Left renal pelvis (tissue), 4 donors: ENCODE results near the gene CSHL1. TPM values are rescaled to one million over a fixed set of nuclear protein-coding genes. Genes with fewer than 3 reads are reported as not detected.
A peak's percentile ranks its signal among the peaks of the same experiment; 100 is the strongest.

Experiments
- DNase-seq, 4 donors: peaks; one replicate each; pipeline ENCODE4 v3.0.0-alpha.2; 2013; ENCODE audit warnings: low read depth in 4 of 4, low spot score in 3 of 4
- polyA plus RNA-seq, 4 donors: library from polyadenylated mRNA; unstranded; fragments of 120-200 nt; gene quantifications; one replicate each; pipeline ENCODE4 v1.2.1, GENCODE V29; 2013; ENCODE audit not compliant: insufficient read length in 4 of 4

Gene CSHL1
- not detected for polyA plus RNA-seq

DNA sequence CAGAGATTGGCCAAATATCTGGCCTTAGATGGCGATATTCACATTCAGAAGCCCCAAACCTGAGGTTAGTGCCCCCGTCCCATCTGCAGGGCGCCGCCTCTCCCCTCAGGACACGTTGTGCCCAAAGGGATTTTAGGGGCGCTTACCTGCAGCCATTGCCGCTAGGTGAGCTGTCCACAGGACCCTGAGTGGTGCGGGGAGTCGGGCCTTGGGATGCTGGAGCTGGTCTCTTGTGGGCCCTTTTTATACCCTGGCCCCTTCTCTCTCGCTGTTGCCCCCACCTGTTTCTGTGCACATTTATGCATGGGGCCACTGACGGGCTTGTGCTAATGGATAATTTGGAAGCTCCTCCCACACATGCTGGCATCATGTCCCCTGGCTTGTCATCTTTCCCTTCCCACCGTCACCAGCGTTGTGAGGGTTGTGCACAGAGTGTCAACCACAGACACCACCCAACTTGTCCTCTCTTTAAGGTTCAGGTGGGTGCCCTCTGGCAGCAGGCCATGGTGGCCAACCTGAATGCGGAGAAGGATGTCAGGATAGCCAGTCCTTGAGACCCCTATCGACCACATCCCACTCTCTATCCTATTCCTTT, at the start of gene CSHL1:
TSS of gene CSHL1 (minus strand) at position 218 of the 595 bp plus-strand sequence. CDS start at position 156, 62 bp downstream.
- DNase-seq = no peak

DNA sequence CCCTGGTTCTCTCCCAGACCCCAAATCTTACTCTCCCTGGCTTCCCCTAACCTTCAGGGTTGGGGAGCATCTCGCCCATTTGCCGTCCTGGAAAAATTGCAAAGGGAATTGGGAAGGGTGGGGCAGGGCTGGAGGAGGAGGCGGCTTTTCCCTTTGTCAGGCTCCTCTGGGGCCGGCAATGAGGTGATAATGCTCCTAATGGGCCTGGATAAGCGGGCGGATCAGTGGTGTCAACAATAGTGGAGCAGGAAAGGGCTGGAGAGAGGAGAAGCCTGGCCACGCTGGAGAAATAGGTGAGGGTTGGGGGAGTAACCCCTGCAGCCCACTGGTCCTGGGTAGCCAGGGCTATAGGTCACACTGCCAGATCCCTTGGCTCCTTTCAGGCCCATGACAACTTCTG, 49.4 kb upstream of the CSHL1 start:
- DNase-seq = no peak

DNA sequence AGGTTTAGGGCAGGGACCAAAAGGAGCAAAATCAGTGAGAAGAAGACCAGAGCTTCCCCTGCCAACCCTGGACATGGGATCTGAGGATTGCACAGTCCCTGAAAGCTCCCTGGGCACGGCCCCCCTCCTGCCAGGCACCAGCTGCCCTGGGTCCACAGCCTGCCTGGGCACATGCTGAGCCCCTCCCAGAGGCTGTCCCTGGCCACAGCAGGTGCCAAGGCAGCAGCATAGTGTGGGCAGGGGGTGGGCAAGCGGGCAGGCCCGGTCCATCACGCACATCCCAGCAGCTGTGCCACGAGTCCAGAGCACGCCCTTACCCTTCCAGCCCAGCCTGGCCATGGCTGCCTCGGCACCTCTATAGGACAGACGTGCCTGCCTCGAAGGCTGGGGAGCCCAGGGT, 48.9 kb upstream of the CSHL1 start:
- DNase-seq = no peak

DNA sequence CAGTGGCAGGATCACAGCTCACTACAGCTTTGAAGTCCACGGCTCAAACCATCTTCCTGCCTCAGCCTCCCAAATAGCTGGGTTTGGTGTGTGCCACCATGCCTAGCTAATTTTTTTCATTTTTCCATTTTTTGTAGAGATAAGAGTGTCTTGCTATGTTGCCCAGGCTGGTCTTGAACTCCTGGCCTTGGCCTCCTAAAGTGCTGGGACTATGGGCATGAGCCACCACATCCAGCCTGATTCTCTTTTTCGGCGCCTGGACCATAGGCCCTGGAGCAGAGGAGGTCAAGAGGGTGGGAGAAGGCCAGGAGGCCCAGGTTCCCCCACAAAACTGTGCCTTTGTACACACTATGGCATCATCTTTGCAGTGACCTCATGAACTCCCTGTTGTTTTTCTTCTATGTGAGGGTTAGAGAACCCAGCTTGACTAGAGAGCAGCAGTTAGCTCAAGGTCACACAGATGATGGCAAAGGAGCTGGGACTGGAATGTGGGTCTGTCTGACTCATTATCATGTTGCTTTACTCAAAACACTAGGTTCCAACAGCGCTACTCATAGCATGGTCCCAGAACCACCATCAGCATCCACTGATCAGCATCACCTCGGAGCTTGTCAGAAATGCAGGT, 45.4 kb upstream of the CSHL1 start:
- no peak for DNase-seq

DNA sequence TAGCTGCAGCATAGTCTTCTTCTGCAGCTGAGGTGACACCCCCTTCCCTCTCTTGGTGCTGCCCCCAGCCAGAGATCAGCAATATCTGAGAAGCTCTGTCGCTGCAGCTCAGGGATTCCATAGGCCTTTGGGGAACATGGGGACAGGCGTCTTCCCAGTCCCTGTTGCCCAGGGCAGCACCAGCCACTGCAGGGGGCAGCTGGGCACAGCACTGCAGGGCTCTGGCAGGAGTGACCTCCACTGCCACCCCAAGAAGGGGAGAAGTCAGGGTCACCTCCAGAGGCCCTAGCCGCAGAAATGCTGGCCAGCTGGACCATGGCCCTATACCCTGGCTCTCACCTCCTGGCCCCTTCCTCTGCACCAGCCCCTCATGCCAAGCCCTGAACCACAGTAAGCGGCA, 44.7 kb upstream of the CSHL1 start:
- DNase-seq = no peak

DNA sequence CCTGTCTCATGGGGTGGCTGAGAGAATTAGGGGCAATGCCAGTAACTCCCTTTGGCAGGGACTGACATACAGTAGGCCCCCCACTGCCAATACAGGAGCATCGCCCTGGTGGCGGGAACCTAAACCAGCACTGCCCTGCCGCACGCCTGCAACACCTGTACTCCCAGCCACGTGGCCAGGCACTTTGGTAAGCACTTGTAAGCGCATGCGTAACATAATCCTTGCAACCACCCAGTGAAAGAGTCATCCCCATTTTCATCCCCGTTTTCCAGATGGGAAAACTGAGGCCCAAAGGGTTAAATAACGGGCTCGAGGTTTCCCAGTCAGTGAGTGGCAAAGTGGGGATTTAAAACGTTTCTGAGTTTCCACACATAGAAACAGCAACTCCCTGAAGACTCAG, 44.2 kb upstream of the CSHL1 start:
- DNase-seq = no peak

DNA sequence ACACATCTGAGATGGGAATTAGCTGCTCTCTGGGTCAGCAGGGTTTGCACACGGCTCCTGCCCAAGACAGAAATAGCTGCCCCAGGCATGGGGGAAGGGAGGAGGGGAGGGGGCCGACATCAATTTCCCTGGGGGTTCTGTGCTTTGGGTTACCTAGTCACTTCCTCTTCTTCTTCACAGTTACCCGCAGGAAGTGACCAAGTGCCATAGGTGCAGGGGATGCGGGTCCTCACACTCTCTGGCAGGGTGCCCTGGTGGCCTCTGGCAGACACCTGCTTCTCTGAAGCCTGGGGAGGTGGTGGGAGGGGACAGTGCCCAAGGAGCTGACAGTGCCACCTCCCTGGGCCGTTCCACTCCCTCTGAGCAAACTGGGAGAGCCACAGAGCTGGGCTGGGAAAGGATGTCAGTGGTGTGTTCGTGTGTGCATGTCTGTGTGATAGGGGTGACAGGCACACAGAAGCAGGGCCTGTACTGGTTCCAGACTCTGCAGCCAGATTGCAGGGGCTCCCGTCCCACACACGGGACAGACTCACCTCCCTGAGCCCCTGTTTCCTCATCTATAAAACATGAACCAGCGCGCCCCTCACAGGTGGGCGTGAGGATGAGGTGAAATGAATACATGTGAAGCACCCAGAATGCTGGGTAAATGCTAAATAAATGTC, 43.5 kb upstream of the CSHL1 start:
- DNase-seq = no peak

DNA sequence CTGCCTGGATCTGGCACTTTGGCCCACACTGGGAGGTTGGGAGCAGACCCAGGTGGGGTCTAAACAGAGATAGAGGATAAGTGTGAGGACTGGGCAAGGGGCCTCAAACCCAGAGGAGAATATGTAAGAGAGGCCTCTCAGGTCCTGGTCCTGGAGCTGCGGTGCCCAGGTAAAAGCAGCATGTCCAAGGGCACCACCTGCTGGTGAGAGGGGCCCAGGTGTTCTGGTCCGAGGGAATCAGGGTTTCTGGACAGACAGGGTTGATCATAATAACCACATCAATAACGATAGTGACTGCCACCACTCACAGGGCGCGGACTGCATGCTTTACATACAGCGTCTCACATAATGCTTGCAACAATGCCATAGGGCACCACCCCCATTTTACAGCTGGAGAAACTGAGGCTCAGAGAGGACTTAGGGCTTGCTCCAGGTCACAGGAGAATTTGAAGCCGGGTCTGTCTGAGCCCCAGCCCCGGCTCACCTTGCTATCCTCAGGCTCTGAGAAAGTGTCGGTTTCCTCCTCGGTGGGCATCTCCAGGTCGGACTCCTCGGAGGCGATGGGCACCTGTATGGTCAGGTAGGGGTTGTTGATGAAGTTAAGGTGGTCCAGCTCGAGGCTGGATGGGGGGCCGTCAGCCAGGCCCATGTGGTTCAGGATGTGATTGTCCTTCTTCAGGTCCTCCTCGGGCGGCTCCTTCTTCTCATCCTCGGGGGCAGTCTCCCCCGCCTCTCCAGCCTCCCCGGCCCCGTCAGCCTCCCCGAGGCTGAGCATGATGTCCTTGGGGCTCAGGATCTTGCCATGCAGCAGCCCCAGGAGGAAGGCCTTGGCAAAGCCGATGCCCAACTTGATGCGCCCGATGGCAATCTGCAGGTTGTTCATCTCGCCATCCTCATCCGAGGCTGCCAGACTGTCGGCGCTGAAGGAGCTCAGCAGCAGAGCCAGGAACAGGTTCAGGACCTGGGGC, 40.2 kb upstream of the CSHL1 start:
- DNase-seq = no peak

DNA sequence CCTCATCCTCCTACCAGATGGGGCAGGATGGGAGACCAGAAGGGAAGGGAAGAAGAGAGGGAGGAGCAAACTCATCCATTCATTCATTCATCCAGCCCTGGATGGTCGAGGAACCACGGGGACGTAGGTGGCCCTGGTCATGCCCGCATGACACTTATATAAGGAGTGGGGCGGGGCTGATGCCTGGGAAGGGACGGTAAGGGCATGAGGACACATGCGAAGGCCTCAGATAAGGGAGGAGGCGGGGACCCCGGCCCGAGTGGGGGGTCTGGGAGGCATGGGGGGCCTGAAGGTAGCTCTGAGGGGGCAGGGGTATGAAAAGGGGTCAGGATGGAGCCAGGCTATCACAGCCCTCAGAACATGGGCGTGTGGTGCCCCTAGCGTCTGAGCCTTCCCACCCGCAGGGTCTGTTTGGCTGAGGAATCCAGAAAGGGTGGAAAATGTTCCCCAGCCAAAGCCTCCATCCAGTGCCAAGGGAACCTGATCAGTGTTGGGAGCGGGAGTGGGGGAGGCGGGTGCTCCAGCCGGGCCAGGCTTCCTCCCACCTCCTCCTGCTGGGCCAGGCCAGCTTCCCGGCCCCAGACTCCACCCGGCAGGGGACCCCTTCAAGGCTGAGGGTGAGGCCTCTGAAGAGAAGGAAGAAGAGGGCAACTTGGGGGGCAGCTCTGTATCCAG, 38.7 kb upstream of the CSHL1 start:
- DNase-seq = no peak

DNA sequence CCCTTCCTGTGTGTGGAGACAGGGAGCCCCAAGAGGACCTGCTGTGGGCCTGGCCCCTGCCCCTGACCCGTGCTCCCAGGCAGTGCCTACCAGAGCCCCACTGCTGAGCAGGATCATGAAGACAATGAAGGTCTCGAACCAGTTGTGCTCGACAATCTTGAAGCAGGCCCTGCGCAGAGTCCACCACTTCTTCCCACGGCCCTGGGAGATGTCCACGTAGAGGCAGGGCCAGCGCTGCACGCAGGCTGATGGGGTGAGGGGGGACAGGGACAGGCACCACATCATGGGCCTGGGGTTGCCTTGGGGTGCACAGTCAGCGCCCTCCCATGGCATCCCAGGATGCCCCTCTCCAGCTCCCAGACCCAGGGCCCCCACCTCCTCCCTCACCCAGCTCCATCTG, 37.5 kb upstream of the CSHL1 start:
- DNase-seq = no peak

DNA sequence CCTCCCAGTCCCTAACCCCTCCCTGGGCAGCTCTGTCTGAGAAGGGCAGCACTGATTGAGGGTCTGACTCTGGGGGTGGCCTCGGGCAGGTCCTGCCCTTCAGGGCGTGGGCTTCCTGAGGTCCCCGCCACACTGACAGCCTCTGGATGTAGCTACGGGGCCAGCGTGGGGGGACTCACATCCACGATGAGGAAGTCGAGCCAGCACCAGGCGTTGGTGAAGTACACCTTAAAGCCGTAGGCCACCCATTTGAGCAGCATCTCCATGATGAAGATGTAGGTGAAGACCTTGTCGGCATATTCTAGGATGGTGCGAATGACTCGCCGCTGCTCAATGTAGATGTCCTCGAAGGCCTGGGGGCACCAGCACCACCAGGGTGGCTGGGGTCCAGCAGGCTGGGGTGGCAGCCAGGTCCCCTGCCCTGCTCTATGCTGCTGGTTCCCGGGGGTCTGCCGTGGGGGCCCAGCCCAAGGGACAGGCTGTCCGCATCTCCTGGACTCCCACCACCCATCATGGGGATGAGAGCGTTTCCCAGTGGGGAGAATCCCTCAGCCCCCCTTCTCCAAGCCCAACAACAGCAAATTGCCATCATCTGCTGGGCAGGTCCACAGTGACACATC, 36.8 kb upstream of the CSHL1 start:
- DNase-seq = no peak

DNA sequence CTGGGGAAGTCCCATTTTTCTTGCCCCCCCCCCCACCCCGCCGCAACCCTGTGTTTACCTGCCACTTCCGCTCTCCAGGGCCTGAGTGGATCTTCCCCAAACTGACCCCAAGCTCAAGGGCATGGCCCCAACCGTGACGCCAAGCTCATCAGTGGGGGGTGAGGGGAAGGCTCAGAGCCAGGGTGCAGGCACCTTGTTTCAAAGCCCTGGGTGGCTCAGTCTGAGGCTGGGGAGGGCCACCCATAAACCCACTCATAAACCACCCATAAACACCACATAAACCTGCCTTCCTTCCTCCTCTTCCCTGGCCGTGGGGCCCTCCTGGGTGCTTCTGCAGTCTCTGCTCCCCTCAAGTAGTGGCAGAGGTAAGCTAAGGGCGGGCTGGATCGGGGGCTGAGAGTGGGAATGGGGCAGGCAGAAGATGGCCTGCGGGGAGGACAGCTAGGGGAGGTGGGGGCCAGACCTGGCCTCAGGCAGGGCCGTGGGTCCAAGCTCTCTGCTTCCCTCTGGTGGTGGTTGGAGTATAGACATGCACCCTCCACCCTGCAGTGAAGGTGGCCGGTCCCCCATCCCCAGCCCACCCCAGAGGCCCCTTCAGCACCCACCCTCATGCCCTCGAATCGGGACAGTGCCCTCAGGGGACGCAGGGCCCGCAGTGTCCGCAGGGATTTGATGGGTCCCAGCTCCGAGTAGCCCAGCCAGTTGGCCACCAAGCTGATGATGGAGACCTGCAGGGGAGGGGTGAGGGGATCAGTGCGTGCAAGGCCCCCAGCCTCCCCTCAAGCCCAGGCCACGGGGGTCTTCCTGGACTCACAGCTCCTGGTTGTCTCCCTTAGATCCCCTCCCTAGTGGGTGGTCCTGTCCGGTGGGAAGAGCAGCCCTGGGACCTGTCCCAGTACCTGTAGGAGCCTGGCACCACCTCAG, 35.6 kb upstream of the CSHL1 start:
- no peak for DNase-seq

DNA sequence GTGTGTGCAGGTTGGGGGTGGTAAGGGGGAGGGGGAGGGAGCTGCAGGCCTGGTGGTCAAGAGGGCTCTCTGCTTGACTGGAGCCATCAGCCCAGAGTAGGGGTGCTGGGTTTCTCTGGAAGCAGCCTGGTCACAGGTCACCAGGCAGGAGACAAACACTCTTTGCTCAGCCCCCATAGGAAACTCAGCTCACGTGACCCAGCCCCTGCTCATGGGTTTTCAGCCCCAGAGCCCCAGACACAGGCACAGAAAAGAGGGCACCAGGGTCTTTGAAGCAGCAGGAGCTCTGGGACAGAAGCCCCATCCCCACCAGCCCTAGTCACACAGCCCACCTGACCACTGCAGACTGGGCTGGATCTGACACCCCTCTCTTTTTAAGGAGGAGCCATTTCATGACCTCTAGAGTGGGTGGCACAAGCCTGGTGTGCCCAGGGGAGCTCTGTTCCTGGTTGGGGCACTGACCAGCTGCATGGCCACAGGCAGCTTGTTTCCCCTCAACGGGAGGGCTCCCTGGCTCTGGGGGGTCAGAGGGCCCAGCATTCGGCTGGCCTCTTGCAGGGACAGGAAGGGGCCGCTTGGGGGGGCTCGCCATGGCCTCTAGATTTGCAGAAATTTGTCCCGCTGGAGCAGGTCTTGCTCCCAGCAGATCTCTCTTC, 34.9 kb upstream of the CSHL1 start:
- peak in 1 of 4 donors; percentile 51 for DNase-seq

DNA sequence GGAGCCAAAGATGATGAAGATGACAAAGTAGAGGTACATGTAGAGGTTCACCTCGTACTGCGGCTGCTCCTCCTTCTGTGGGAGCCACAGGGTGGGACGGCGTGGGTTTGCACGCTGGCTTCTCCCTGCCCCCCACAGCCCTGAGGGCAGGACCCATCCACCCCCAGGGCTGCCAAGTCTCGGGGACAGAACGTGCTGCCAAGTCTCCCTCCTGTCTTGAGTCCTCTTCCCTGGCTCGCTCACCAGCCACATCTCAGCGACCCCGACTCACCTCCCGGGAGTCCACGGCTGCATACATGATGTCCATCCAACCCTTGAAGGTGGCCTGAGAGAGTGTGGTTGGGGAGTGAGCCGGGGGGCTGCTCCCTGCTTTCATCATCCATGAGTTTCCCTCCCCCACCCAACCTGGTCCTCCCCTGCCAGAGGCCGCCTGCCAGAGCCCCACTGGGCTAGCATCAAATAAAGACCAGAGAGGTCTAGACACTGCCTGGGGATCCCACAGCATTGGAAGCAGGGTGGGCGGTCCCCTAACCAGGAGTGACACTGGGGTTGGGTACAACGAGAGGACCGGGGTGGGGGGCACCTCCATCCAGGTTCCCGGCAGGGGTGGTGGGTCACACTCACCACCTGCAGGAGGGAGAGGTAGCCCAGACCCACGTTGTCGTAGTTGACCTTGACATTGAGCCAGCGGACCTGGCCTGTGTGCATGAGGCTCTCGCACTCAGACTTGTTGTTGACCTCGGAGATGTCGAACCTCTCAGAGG, 33.9 kb upstream of the CSHL1 start:
- DNase-seq = no peak

DNA sequence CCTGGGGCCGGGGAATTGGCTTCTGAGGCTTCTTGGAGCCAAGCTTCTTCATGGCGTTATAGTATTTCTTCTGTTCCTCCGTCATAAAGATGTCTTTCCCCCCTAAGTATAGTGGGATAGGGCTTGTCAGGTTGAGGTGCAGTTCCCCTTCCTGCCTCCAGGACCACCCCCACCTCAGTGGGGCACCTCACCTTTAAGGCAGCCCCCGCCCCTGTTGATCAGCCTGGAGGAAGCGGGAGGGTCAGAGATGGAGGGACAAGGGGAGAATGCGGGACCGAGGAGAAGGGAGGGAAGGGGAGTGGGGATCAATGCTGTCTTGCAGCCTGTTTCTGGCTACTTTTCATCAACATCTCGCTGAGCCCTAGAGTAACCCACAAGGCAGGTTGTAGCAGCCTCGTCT, 32.7 kb upstream of the CSHL1 start:
- DNase-seq = no peak

DNA sequence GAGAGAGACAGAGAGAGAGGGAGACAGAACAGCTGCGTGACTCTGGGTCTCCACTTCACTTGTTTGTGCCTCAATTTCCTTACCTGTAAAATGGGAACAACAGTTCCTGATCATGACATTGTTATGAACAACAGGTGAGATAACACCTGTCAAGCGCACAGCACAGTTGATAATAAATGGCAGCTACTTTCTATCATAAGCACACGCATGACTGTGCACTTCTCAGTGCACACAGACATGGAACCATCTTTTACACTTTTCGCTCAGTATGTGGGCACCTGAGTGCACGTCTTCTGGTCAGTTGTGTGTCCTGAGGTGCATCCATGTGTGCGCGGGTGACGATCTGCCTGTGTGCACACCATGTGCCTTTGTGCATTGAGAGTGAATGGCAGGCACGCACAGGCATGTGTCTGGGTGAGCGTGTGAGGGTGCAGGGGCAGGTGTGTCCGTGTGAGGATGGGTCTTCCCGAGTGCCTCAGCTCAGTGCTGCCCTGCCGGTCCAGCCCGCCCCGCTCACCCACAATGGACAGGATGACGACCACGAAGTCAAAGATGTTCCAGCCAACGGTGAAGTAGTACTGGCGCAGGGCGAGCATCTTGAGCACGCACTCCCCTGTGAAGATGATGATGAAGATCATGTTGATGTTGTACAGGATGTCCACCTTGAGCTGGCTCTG, 31.4 kb upstream of the CSHL1 start:
- DNase-seq = no peak

DNA sequence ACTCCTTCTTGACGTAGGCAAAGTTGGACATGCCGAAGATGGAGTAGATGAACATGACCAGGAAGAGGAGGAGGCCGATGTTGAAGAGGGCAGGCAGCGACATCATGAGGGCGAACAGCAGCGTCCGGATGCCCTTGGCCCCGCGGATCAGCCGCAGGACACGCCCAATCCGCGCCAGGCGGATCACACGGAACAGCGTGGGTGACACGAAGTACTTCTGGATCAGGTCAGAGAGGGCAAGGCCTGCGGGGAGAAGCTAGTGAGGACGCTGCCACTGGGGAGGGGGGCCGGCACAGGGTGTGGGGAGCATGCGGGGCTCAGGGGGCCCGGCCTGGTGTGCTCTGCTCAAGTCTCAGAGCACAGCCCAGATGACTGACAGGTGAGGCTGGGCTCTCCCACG, 30.7 kb upstream of the CSHL1 start:
- DNase-seq = no peak
